RWPE1 (cell line): ENCODE results near the gene RNF123.

ENCODE experiments used
- CTCF ChIA-PET: fragments of 350-600 bp; sonication (Branson Sonifier 250); formaldehyde crosslinking; extraction: SDS; loops from one replicate; lab custom pipeline; 2021; lab: Yijun Ruan, JAX
- POLR2A ChIA-PET: fragments of 400-600 bp; formaldehyde crosslinking; extraction: SDS; loops from one replicate; lab custom pipeline; 2020; ENCODE audit warnings: antibody characterized with exemption; ENCODE audit not compliant: low non-redundant PET; lab: Yijun Ruan, JAX
- DNase-seq: peaks from one replicate; pipeline ENCODE4 v3.0.0; 2012; ENCODE audit warnings: low spot score
- H3K27ac ChIP-seq: fragments of 450-650 bp; 2 replicates; pipeline ENCODE4 v1.5.1; 2017
- TF ChIP-seq, protein P1 (sequence below): fragments of 450-650 bp; conservative IDR thresholded peaks from 2 replicates; pipeline ENCODE4 v1.5.1; 2017; ENCODE audit warnings: low read depth, mild to moderate bottlenecking

RNF123 gene

DNA sequence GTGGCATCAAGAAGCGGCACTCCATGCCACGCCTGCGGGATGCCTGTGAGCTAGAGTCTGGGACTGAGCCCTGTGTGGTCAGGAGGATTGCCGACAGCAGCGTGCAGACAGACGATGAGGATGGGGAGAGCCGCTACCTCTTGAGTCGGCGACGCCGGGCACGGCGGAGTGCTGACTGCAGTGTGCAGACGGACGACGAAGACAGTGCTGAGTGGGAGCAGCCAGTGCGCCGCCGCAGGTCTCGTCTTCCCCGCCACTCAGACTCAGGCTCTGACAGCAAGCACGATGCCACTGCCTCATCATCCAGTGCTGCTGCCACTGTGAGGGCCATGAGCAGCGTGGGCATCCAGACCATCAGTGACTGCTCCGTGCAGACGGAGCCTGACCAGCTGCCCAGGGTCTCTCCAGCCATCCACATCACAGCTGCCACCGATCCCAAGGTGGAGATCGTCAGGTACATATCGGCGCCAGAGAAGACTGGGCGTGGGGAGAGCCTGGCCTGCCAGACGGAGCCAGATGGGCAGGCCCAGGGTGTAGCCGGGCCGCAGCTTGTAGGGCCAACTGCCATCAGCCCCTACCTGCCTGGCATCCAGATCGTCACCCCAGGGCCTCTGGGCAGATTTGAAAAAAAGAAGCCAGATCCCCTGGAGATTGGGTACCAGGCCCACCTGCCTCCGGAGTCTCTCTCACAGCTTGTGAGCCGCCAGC lies 32.0 kb upstream of the RNF123 start:
- CTCF ChIA-PET = no interaction called here
- no peak overlapping the region for H3K27ac ChIP-seq
- POLR2A ChIA-PET = no interaction called here
- TF ChIP-seq, protein P1, sequence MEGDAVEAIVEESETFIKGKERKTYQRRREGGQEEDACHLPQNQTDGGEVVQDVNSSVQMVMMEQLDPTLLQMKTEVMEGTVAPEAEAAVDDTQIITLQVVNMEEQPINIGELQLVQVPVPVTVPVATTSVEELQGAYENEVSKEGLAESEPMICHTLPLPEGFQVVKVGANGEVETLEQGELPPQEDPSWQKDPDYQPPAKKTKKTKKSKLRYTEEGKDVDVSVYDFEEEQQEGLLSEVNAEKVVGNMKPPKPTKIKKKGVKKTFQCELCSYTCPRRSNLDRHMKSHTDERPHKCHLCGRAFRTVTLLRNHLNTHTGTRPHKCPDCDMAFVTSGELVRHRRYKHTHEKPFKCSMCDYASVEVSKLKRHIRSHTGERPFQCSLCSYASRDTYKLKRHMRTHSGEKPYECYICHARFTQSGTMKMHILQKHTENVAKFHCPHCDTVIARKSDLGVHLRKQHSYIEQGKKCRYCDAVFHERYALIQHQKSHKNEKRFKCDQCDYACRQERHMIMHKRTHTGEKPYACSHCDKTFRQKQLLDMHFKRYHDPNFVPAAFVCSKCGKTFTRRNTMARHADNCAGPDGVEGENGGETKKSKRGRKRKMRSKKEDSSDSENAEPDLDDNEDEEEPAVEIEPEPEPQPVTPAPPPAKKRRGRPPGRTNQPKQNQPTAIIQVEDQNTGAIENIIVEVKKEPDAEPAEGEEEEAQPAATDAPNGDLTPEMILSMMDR = no peak
- DNase-seq = no peak

- no peak for DNase-seq
- ChIA-PET POLR2A (no interaction called here), CTCF (interaction anchor here (0.6 kb wide), 1 partner anchor 119 kb away, joined by 3 read pairs; no protein-coding TSS in a partner anchor)
- H3K27ac ChIP-seq = peak overlapping the region; percentile 30
- TF ChIP-seq, protein P1 = no peak
Measured at GRCh38 chr3:49658711-49659110, 30.6 kb upstream of the RNF123 start.

GRCh38 chr3:49659756-49660155 lies 29.6 kb upstream of the RNF123 start:
- POLR2A ChIA-PET = no interaction called here
- TF ChIP-seq, protein P1 = no peak
- CTCF ChIA-PET = interaction anchor here (1.8 kb wide), 1 partner anchor 120 kb away, joined by 10 read pairs; no protein-coding TSS in a partner anchor
- no peak for DNase-seq
- H3K27ac ChIP-seq = peak overlapping the region; percentile 13; the same call in 1 of the 2 replicates

DNA sequence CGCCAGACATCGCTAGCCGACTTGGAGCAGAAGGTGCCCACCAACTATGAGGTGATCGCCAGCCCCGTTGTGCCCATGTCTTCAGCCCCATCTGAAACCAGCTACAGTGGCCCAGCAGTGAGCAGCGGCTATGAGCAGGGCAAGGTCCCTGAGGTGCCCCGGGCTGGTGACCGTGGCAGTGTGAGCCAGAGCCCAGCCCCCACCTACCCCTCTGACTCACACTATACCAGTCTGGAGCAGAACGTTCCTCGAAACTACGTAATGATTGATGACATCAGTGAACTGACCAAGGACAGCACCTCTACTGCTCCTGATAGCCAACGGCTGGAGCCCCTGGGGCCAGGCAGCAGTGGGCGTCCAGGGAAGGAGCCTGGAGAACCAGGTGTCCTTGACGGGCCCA lies 28.1 kb upstream of the RNF123 start:
- ChIA-PET CTCF (interaction anchor here (1.8 kb wide), 1 partner anchor 122 kb away, joined by 10 read pairs; no protein-coding TSS in a partner anchor), POLR2A (no interaction called here)
- no peak for DNase-seq

GRCh38 chr3:49662021-49662420 lies 27.3 kb upstream of the RNF123 start:
- TF ChIP-seq, protein P1 = no peak
- H3K27ac ChIP-seq = no peak overlapping the region
- DNase-seq = no peak
- POLR2A ChIA-PET = no interaction called here
- CTCF ChIA-PET = no interaction called here

More for the DNA sequence above, 28.1 kb upstream of the RNF123 start:
- H3K27ac ChIP-seq = no peak overlapping the region
- TF ChIP-seq, protein P1 = no peak

GRCh38 chr3:49662720-49663413 lies 26.5 kb upstream of the RNF123 start:
- no peak for DNase-seq
- TF ChIP-seq, protein P1 = no peak
- POLR2A ChIA-PET = no interaction called here
- CTCF ChIA-PET = interaction anchor here (0.6 kb wide), 1 partner anchor 9 kb away, joined by 3 read pairs; no protein-coding TSS in a partner anchor
- no peak overlapping the region for H3K27ac ChIP-seq
